H1 (cell line): Measurements from ENCODE around the gene TMC4. TPM values are rescaled to one million over a fixed set of nuclear protein-coding genes. Genes with fewer than 3 reads are reported as not detected.

Source experiments
- CTCF ChIA-PET: fragments of 300-600 bp; sonication (Branson Sonifier 250); formaldehyde crosslinking; loops from one replicate; lab custom pipeline; 2021; ENCODE audit not compliant: partially characterized antibody; lab: Charles Lee
- POLR2A ChIA-PET: fragments of 300-600 bp; sonication (Branson Sonifier 250); formaldehyde crosslinking; loops from one replicate; lab custom pipeline; 2021; ENCODE audit warnings: inconsistent platforms; ENCODE audit not compliant: partially characterized antibody; lab: Charles Lee
- DNase-seq, 2 experiments: peaks; one replicate each; pipeline versions ENCODE4 v3.0.0 to v3.0.0-alpha.2; 2010 to 2022; ENCODE audit warnings: low spot score in 2 of 2, low read depth in 1 of 2, mixed read lengths in 1 of 2
- FAIRE-seq: peaks from 2 replicates; lab custom pipeline; 2011; peaks lifted over from hg19 to GRCh38; lab: Jason Lieb, UNC
- H2AFZ ChIP-seq: 2 replicates; pipeline ENCODE4 v1.8.1; 2012; ENCODE audit warnings: low read length, inconsistent platforms
- H2AK5ac ChIP-seq: 2 replicates; pipeline ENCODE4 v1.6.1; 2013; ENCODE audit warnings: low read depth, low read length
- H2BK120ac ChIP-seq: replicated peaks from 2 replicates; pipeline ENCODE3; 2013; ENCODE audit warnings: low read depth, low read length, inconsistent platforms
- H2BK12ac ChIP-seq: 2 replicates; pipeline ENCODE4 v1.6.1; 2013; ENCODE audit warnings: low read depth, low read length
- H2BK15ac ChIP-seq: 2 replicates; pipeline ENCODE4 v1.6.1; 2013; ENCODE audit warnings: low read length
- H2BK20ac ChIP-seq: 2 replicates; pipeline ENCODE4 v1.6.1; 2013; ENCODE audit warnings: low read length
- H2BK5ac ChIP-seq: 2 replicates; pipeline ENCODE4 v1.6.1; 2013; ENCODE audit warnings: low read depth, low read length
- H3K14ac ChIP-seq: 2 replicates; pipeline ENCODE4 v1.6.1; 2013; ENCODE audit warnings: inconsistent platforms; ENCODE audit not compliant: insufficient read length
- H3K18ac ChIP-seq: 2 replicates; pipeline ENCODE4 v1.6.1; 2013; ENCODE audit warnings: low read length; ENCODE audit errors: extremely low read depth
- H3K23ac ChIP-seq: 2 replicates; pipeline ENCODE4 v1.6.1; 2013; ENCODE audit warnings: inconsistent platforms; ENCODE audit not compliant: insufficient read length
- H3K23me2 ChIP-seq: 2 replicates; pipeline ENCODE4 v1.6.1; 2013; ENCODE audit warnings: low read depth, low read length
- H3K27ac ChIP-seq: 2 replicates; pipeline ENCODE4 v1.6.1; 2011; ENCODE audit warnings: low read depth, low read length, inconsistent platforms
- H3K27me3 ChIP-seq, 4 experiments: replicated peaks in 1 of 4; 1 replicate in 1 of 4; 2 replicates in 3 of 4; pipeline versions ENCODE4 v1.6.1 to v1.8.1; 2011 to 2013; ENCODE audit warnings: low read length in 3 of 4, mild to moderate bottlenecking in 3 of 4, inconsistent platforms in 2 of 4, mixed read lengths in 2 of 4, moderate library complexity in 1 of 4; ENCODE audit not compliant: control insufficient read depth in 3 of 4, insufficient read depth in 3 of 4; ENCODE audit errors: extremely low read depth in 1 of 4
- H3K36me3 ChIP-seq, 4 experiments: 2 replicates each; pipeline versions ENCODE4 v1.6.1 to v1.8.1; 2011 to 2013; ENCODE audit warnings: mild to moderate bottlenecking in 4 of 4, low read length in 3 of 4, moderate library complexity in 2 of 4, control low read depth in 1 of 4, inconsistent platforms in 1 of 4; ENCODE audit not compliant: insufficient read depth in 4 of 4, control insufficient read depth in 2 of 4
- H3K4ac ChIP-seq: replicated peaks from 2 replicates; pipeline ENCODE3; 2013; ENCODE audit warnings: low read length, low read depth, mixed read lengths, inconsistent platforms; ENCODE audit not compliant: insufficient read length
- H3K4me1 ChIP-seq, 4 experiments: replicated peaks in 1 of 4; 1 replicate in 1 of 4; 2 replicates in 3 of 4; pipeline versions ENCODE4 v1.6.1 to v1.8.1; 2011 to 2013; ENCODE audit warnings: low read length in 3 of 4, inconsistent platforms in 2 of 4, mixed read lengths in 1 of 4; ENCODE audit not compliant: insufficient read depth in 4 of 4, control insufficient read depth in 3 of 4
- H3K4me2 ChIP-seq, 2 experiments: 2 replicates each; pipeline versions ENCODE4 v1.6.1 to v1.8.1; 2011 to 2013; ENCODE audit warnings: low read depth in 2 of 2, low read length in 2 of 2, control low read depth in 1 of 2, inconsistent platforms in 1 of 2, mild to moderate bottlenecking in 1 of 2; ENCODE audit not compliant: insufficient read depth in 1 of 2
- H3K4me3 ChIP-seq, 4 experiments: fragments of 200-600, 300-600 bp in 1 of 4; sonication (generic), shearing (Covaris generic), sonication (Bioruptor Twin) in 1 of 4; 2 replicates each; pipeline versions ENCODE4 v1.5.1 to v1.8.1; 2011 to 2016; ENCODE audit warnings: low read length in 4 of 4, low read depth in 3 of 4, control low read depth in 2 of 4, inconsistent platforms in 2 of 4, mild to moderate bottlenecking in 2 of 4, mixed read lengths in 1 of 4, moderate library complexity in 1 of 4; ENCODE audit not compliant: insufficient read depth in 2 of 4; ENCODE audit errors: extremely low read depth in 1 of 4
- H3K56ac ChIP-seq: replicated peaks from 2 replicates; pipeline ENCODE3; 2013; ENCODE audit warnings: low read depth, mild to moderate bottlenecking, mixed read lengths, low read length, inconsistent platforms; ENCODE audit not compliant: insufficient read length
- H3K79me1 ChIP-seq: 2 replicates; pipeline ENCODE4 v1.6.1; 2013; ENCODE audit warnings: low read depth, low read length, control low read depth
- H3K79me2 ChIP-seq, 2 experiments: 2 replicates each; pipeline versions ENCODE4 v1.6.1 to v1.8.1; 2012 to 2013; ENCODE audit warnings: low read length in 2 of 2, mild to moderate bottlenecking in 2 of 2, inconsistent platforms in 1 of 2; ENCODE audit not compliant: insufficient read depth in 2 of 2, control insufficient read depth in 1 of 2
- H3K9ac ChIP-seq, 4 experiments: replicated peaks in 1 of 4; 1 replicate in 1 of 4; 2 replicates in 3 of 4; pipeline versions ENCODE4 v1.6.1 to v1.8.1; 2011 to 2013; ENCODE audit warnings: low read depth in 3 of 4, low read length in 3 of 4, control low read depth in 2 of 4, mild to moderate bottlenecking in 2 of 4, moderate library complexity in 2 of 4, inconsistent platforms in 1 of 4; ENCODE audit errors: extremely low read depth in 1 of 4
- H3K9me3 ChIP-seq, 2 experiments: 2 replicates each; pipeline versions ENCODE4 v1.6.1 to v1.8.1; 2012 to 2013; ENCODE audit warnings: mild to moderate bottlenecking in 2 of 2, moderate library complexity in 2 of 2, control low read depth in 1 of 2, inconsistent platforms in 1 of 2, low read depth in 1 of 2, low read length in 1 of 2, mixed read lengths in 1 of 2; ENCODE audit not compliant: insufficient read depth in 2 of 2
- H4K20me1 ChIP-seq, 2 experiments: replicated peaks in 1 of 2; 2 replicates each; pipeline versions ENCODE3 to v1.8.1; 2011 to 2013; ENCODE audit warnings: inconsistent platforms in 2 of 2, low read length in 2 of 2, mild to moderate bottlenecking in 1 of 2; ENCODE audit not compliant: insufficient read depth in 2 of 2, control insufficient read depth in 1 of 2
- H4K5ac ChIP-seq: 2 replicates; pipeline ENCODE4 v1.6.1; 2013; ENCODE audit warnings: low read length, low read depth, mixed read lengths, inconsistent platforms; ENCODE audit not compliant: insufficient read length
- H4K8ac ChIP-seq: 2 replicates; pipeline ENCODE4 v1.8.0; 2013; ENCODE audit warnings: mild to moderate bottlenecking, moderate library complexity, low read length, inconsistent platforms; ENCODE audit not compliant: insufficient read depth; ENCODE audit errors: extremely low read depth
- H4K91ac ChIP-seq: replicated peaks from 2 replicates; pipeline ENCODE3; 2013; ENCODE audit warnings: low read length, mixed read lengths, inconsistent platforms; ENCODE audit not compliant: insufficient read length
- ASH2L ChIP-seq: fragments of 200-600, 300-600 bp; sonication (generic); IDR thresholded peaks from one replicate; pipeline ENCODE4 v1.7.1; 2017; ENCODE audit warnings: low read length
- BCL11A ChIP-seq, 2 experiments: IDR thresholded peaks; one replicate each; pipeline ENCODE4 v1.6.1; 2011; ENCODE audit warnings: low read depth in 2 of 2, low read length in 2 of 2, mild to moderate bottlenecking in 2 of 2
- CHD2 ChIP-seq: IDR thresholded peaks from 2 replicates; pipeline ENCODE4 v1.6.1; 2012; ENCODE audit warnings: low read length, improper control_type of control experiment
- FOSL1 ChIP-seq: IDR thresholded peaks from 2 replicates; pipeline ENCODE4 v1.6.1; 2011; ENCODE audit warnings: mild to moderate bottlenecking, low read depth, low read length, moderate library complexity; ENCODE audit not compliant: insufficient read depth
- KDM4A ChIP-seq: IDR thresholded peaks from one replicate; pipeline ENCODE4 v1.7.1; 2012; ENCODE audit warnings: low read depth, mild to moderate bottlenecking, moderate library complexity, low read length, inconsistent platforms; ENCODE audit not compliant: severe bottlenecking
- POLR2A ChIP-seq, 2 experiments: IDR thresholded peaks; 1 replicate in 1 of 2; 2 replicates in 1 of 2; pipeline ENCODE4 v1.6.1; 2011; ENCODE audit warnings: low read depth in 2 of 2, low read length in 2 of 2, mild to moderate bottlenecking in 2 of 2; ENCODE audit errors: control extremely low read depth in 1 of 2
- POLR2AphosphoS5 ChIP-seq: IDR thresholded peaks from 2 replicates; pipeline ENCODE4 v1.6.1; 2011; ENCODE audit warnings: low read depth, low read length
- RNF2 ChIP-seq: fragments of 200-900, 300-1000 bp; sonication (generic); IDR thresholded peaks from 2 replicates; pipeline ENCODE4 v1.7.1; 2016; ENCODE audit warnings: borderline replicate concordance, low read depth, mild to moderate bottlenecking, antibody characterized with exemption, low read length; ENCODE audit not compliant: poor library complexity, severe bottlenecking; ENCODE audit errors: missing control alignments
- SIX5 ChIP-seq: IDR thresholded peaks from 2 replicates; pipeline ENCODE4 v1.6.1; 2011; ENCODE audit warnings: mild to moderate bottlenecking, low read depth, low read length
- YY1 ChIP-seq: IDR thresholded peaks from 2 replicates; pipeline ENCODE4 v1.6.1; 2011; ENCODE audit warnings: low read depth, mild to moderate bottlenecking, low read length
- WGBS, 2 experiments: shearing (Covaris generic) in 1 of 2; methylation state at CpG; one replicate each; pipeline versions ENCODE4 v1.1.6 to v1.1.7; 2013 to 2015; ENCODE audit warnings: low lambda C conversion rate in 2 of 2, mixed read lengths in 2 of 2, inconsistent platforms in 1 of 2, low coverage in 1 of 2, missing lambda C conversion rate in 1 of 2; ENCODE audit not compliant: insufficient replicate concordance in 2 of 2, insufficient coverage in 1 of 2, insufficient read length in 1 of 2; ENCODE audit errors: extremely low coverage in 1 of 2, missing lambda C conversion rate in 1 of 2; 5-methylcytosine and 5-hydroxymethylcytosine counted together
- polyA plus RNA-seq, 7 experiments: library from polyadenylated mRNA; depleted of rRNA in 3 of 7; stranded (reverse) in 5 of 7; unstranded in 2 of 7; fragments of >200 nt in 5 of 7; fragments of 200-250 nt in 2 of 7; gene quantifications; 1 replicate in 5 of 7; 2 replicates in 1 of 7; 4 replicates in 1 of 7; pipeline versions ENCODE4 v1.2.1 to v1.2.3, GENCODE V29; 2011 to 2013; ENCODE audit warnings: missing spikeins in 2 of 7, mixed read lengths in 2 of 7
- total RNA-seq: library from RNA; stranded (reverse); fragmentation: NEBNext Ultra II Directional; extraction: Animal tissue kit (Norgen Biotek cat#: 25700); gene quantifications from 2 replicates; pipeline ENCODE4 v1.2.1, GENCODE V29; 2021
- TF ChIP-seq, protein P1 (sequence below): IDR thresholded peaks from 2 replicates; pipeline ENCODE4 v1.6.1; 2012; ENCODE audit warnings: inconsistent platforms
- TF ChIP-seq, protein P2 (sequence below): IDR thresholded peaks from 2 replicates; pipeline ENCODE4 v1.6.1; 2011; ENCODE audit warnings: low read depth, mild to moderate bottlenecking, low read length; ENCODE audit not compliant: insufficient read depth

Gene TMC4
- total and polyA plus RNA-seq, 2 of the 8 experiments (the other 6 are each of a cell fraction or from before 2014, with no cell fraction given): 5.5 to 6.3 TPM

DNA sequence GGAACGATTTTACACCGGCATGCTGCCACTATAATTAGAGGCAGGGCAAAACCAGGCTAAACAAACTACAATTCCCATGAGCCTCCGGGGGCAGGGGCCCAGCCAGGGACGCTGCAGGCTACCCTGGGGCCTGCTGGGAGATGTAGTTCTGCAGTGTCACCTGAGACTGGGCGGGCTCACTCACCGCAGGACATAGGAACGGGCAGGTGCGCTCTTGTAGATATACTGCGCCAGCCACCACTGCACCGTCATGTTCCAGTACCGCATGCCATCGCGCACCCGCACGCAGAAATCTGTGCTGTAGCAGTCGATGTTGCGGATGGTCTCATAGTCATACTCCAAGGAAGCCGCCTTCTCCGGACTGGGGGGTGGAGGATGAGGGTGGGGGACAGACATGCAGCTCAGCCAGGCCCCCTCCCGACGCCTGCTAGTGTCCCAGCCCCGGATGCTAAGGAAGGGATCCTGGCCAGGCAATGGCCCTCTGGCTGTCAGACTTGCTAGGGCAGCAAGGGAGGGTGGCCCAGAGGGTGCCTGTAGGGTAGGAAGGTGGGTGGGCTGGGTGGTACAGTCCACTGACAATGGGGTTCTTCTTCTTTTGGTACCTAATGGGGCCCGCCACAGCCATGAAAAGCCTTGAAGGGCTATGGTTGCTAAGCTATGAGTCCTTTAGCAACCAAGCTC lies 5.8 kb upstream of the TMC4 start:
- POLR2A ChIA-PET: interaction anchor here (0.6 to 28.7 kb wide), 5 partner anchors 10 to 270 kb away, joined by 3 to 909 read pairs (median 7); partner anchors contain the start of genes LENG8, MBOAT7, RPS9 and TSEN34
- FAIRE-seq: no peak
- TF ChIP-seq CHD2 (no peak), SIX5 (peak; percentile 98), POLR2A (IDR thresholded peaks at IDR 0.05; ENCODE audit: control extremely low read depth in 1 of 2, low read depth in 2 of 2, low read length in 2 of 2) (no peak), YY1 (no peak), FOSL1 (no peak), BCL11A (IDR thresholded peaks at IDR 0.05; ENCODE audit: low read depth in 2 of 2, low read length in 2 of 2) (no peak), ASH2L (no peak), KDM4A (no peak), RNF2 (no peak), POLR2AphosphoS5 (peak; percentile 30; the same call in 1 of the 2 replicates)
- TF ChIP-seq, protein P1, sequence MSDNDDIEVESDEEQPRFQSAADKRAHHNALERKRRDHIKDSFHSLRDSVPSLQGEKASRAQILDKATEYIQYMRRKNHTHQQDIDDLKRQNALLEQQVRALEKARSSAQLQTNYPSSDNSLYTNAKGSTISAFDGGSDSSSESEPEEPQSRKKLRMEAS: no peak
- TF ChIP-seq, protein P2, sequence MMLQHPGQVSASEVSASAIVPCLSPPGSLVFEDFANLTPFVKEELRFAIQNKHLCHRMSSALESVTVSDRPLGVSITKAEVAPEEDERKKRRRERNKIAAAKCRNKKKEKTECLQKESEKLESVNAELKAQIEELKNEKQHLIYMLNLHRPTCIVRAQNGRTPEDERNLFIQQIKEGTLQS: 0 out of 2 replicates have a peak, but pooled peaks have one; percentile 42

More for the DNA sequence above, 5.8 kb upstream of the TMC4 start:
- Histone ChIP-seq H2BK120ac (no peak overlapping the region), H2AK5ac (no peak overlapping the region), H4K91ac (no peak overlapping the region), H3K79me2 (no peaks in the 10 kb centered on the region), H4K8ac (no peak overlapping the region), H4K5ac (no peak overlapping the region), H3K56ac (no peak overlapping the region), H3K4me1 (peaks cover 0 to 7% (median 3%) of the 10 kb centered on the region in 4 experiments; a peak in 5 of 7 replicates), H3K36me3 (peaks cover 6 to 11% (median 7%) of the 10 kb centered on the region in 4 experiments; a peak in 6 of 8 replicates), H3K9me3 (no peaks in the 10 kb centered on the region), H3K27ac (no peak overlapping the region), H2BK5ac (no peak overlapping the region), H3K4ac (no peak overlapping the region), H3K27me3 (no peaks in the 10 kb centered on the region), H3K79me1 (no peaks in the 10 kb centered on the region), H3K4me2 (no peak overlapping the region), H2BK20ac (no peak overlapping the region), H3K9ac (no peak overlapping the region), H3K23me2 (no peaks in the 10 kb centered on the region; the same call in 1 of the 2 replicates), H3K18ac (no peak overlapping the region), H4K20me1 (peaks cover 12 to 14% of the 10 kb centered on the region in 2 experiments), H2AFZ (no peak overlapping the region), H3K14ac (no peak overlapping the region), H3K23ac (no peak overlapping the region), H3K4me3 (no peak overlapping the region), H2BK12ac (no peak overlapping the region), H2BK15ac (no peak overlapping the region)
- peak in 1 of 2 experiments; percentile 87 for DNase-seq
- CTCF ChIA-PET: interaction anchor here (0.6 to 1.9 kb wide), 4 partner anchors 10 to 270 kb away, joined by 3 to 6 read pairs (median 4); partner anchors contain the start of gene LENG8
- 76% methylated on average over 21 of the region's 23 CpGs; no CpG with 5 or more reads in 1 of the 2 experiments for WGBS, 2 experiments
